Upper lobe of left lung (tissue), 4 donors: ENCODE measurements around the gene SLC35F5.
"Not testable (repeated sequence)": the region's sequence is repeated elsewhere in the genome, so short reads cannot be mapped to it uniquely, and the experiment has no call there.

Source experiments
- CTCF ChIP-seq, 6 experiments: fragments of 450-650 bp in 4 of 6; fragments of 200-600 bp in 2 of 6; sonication (generic) in 2 of 6; IDR thresholded peaks; one replicate each; pipeline ENCODE4 v1.5.1; 2016 to 2019; ENCODE audit warnings: antibody characterized with exemption in 6 of 6
- EP300 ChIP-seq, 4 donors: sonication (generic); formaldehyde crosslinking; IDR thresholded peaks; one replicate each; pipeline ENCODE4 v1.5.1; 2017; ENCODE audit warnings: antibody characterized with exemption in 4 of 4, control low read depth in 2 of 4
- POLR2A ChIP-seq, 4 donors: fragments of 450-650 bp; IDR thresholded peaks; one replicate each; pipeline ENCODE4 v1.5.1; 2016 to 2017; ENCODE audit warnings: antibody characterized with exemption in 4 of 4, mild to moderate bottlenecking in 2 of 4
- POLR2AphosphoS5 ChIP-seq, 2 donors: sonication (generic); formaldehyde crosslinking; IDR thresholded peaks; one replicate each; pipeline ENCODE4 v1.5.1; 2017; ENCODE audit warnings: antibody characterized with exemption in 2 of 2

- TF ChIP-seq POLR2A, CTCF, POLR2AphosphoS5, EP300 (IDR thresholded peaks at IDR 0.05): not testable (repeated sequence)
These were observed 87.4 kb downstream of the SLC35F5 start for GRCh38 chr2:113669013-113669412.
